ENCODE results near the gene ZNF81.

GRCh38 chrX:47933946-47934345 lies 97.2 kb downstream of the ZNF81 start:
- TF ChIP-seq, protein P1, sequence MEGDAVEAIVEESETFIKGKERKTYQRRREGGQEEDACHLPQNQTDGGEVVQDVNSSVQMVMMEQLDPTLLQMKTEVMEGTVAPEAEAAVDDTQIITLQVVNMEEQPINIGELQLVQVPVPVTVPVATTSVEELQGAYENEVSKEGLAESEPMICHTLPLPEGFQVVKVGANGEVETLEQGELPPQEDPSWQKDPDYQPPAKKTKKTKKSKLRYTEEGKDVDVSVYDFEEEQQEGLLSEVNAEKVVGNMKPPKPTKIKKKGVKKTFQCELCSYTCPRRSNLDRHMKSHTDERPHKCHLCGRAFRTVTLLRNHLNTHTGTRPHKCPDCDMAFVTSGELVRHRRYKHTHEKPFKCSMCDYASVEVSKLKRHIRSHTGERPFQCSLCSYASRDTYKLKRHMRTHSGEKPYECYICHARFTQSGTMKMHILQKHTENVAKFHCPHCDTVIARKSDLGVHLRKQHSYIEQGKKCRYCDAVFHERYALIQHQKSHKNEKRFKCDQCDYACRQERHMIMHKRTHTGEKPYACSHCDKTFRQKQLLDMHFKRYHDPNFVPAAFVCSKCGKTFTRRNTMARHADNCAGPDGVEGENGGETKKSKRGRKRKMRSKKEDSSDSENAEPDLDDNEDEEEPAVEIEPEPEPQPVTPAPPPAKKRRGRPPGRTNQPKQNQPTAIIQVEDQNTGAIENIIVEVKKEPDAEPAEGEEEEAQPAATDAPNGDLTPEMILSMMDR (IDR thresholded peaks at IDR 0.05) = no peak
- TF ChIP-seq POLR2A (IDR thresholded peaks at IDR 0.05) (no peak), POLR2AphosphoS5 (IDR thresholded peaks at IDR 0.05) (no peak), EP300 (IDR thresholded peaks at IDR 0.05) (no peak)

All from gastroesophageal sphincter (tissue), 3 donors.